Ishikawa (cell line): ENCODE measurements around the gene MAD1L1.

ENCODE experiments used
- CEBPB ChIP-seq: IDR thresholded peaks from 2 replicates; pipeline ENCODE4 v1.6.1; 2012
- CREB1 ChIP-seq: IDR thresholded peaks from 2 replicates; pipeline ENCODE4 v1.6.1; 2012; ENCODE audit warnings: low read depth
- EGR1 ChIP-seq: IDR thresholded peaks from 2 replicates; pipeline ENCODE4 v1.6.1; 2012
- EP300 ChIP-seq: IDR thresholded peaks from 2 replicates; pipeline ENCODE4 v1.6.1; 2012; ENCODE audit warnings: borderline replicate concordance
- FOXM1 ChIP-seq: IDR thresholded peaks from 2 replicates; pipeline ENCODE4 v1.6.1; 2012; ENCODE audit warnings: low read depth, borderline replicate concordance
- NFIC ChIP-seq: IDR thresholded peaks from 2 replicates; pipeline ENCODE4 v1.6.1; 2012
- RAD21 ChIP-seq: IDR thresholded peaks from 2 replicates; pipeline ENCODE4 v1.6.1; 2012; ENCODE audit warnings: low read depth
- TAF1 ChIP-seq: IDR thresholded peaks from 2 replicates; pipeline ENCODE4 v1.6.1; 2012; ENCODE audit warnings: low read depth, mild to moderate bottlenecking
- TEAD4 ChIP-seq: IDR thresholded peaks from 2 replicates; pipeline ENCODE4 v1.6.1; 2012
- YY1 ChIP-seq: IDR thresholded peaks from 2 replicates; pipeline ENCODE4 v1.6.1; 2012; ENCODE audit warnings: low read depth
- ZBTB7A ChIP-seq: IDR thresholded peaks from 2 replicates; pipeline ENCODE4 v1.6.1; 2012; ENCODE audit warnings: low read depth
- TF ChIP-seq, protein P1 (sequence below): IDR thresholded peaks from 2 replicates; pipeline ENCODE4 v1.6.1; 2012; ENCODE audit warnings: low read depth, mild to moderate bottlenecking
- TF ChIP-seq, protein P2 (sequence below): IDR thresholded peaks from 2 replicates; pipeline ENCODE4 v1.6.1; 2012
- TF ChIP-seq, protein P3 (sequence below): IDR thresholded peaks from 2 replicates; pipeline ENCODE4 v1.6.1; 2012

DNA sequence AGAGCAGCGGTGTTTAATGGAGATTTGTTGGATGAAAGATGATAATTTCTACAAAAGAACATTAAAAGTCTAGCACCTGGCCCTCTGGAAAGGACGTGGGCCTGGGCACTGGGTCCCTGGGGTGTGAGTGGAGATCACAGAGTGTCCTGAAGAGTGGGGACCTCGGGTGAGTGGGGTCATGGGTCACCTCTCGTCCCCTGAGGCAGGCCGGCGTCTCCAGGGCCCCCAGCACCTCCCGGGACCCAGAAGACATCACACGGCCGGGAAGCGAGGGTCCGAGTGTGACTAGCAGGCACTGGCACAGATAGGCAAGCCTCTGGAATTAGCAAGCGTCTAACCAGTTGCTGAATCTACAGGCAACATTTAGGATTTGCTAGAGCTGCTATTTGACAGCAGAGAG, 257.2 kb downstream of the MAD1L1 start:
- TF ChIP-seq EGR1 (no peak), EP300 (no peak), TEAD4 (no peak), CEBPB (no peak), CREB1 (no peak), RAD21 (no peak), ZBTB7A (no peak), NFIC (no peak), FOXM1 (no peak), YY1 (no peak), TAF1 (no peak)
- TF ChIP-seq, protein P1, sequence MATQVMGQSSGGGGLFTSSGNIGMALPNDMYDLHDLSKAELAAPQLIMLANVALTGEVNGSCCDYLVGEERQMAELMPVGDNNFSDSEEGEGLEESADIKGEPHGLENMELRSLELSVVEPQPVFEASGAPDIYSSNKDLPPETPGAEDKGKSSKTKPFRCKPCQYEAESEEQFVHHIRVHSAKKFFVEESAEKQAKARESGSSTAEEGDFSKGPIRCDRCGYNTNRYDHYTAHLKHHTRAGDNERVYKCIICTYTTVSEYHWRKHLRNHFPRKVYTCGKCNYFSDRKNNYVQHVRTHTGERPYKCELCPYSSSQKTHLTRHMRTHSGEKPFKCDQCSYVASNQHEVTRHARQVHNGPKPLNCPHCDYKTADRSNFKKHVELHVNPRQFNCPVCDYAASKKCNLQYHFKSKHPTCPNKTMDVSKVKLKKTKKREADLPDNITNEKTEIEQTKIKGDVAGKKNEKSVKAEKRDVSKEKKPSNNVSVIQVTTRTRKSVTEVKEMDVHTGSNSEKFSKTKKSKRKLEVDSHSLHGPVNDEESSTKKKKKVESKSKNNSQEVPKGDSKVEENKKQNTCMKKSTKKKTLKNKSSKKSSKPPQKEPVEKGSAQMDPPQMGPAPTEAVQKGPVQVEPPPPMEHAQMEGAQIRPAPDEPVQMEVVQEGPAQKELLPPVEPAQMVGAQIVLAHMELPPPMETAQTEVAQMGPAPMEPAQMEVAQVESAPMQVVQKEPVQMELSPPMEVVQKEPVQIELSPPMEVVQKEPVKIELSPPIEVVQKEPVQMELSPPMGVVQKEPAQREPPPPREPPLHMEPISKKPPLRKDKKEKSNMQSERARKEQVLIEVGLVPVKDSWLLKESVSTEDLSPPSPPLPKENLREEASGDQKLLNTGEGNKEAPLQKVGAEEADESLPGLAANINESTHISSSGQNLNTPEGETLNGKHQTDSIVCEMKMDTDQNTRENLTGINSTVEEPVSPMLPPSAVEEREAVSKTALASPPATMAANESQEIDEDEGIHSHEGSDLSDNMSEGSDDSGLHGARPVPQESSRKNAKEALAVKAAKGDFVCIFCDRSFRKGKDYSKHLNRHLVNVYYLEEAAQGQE: no peak
- TF ChIP-seq, protein P2, sequence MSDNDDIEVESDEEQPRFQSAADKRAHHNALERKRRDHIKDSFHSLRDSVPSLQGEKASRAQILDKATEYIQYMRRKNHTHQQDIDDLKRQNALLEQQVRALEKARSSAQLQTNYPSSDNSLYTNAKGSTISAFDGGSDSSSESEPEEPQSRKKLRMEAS: no peak
- TF ChIP-seq, protein P3, sequence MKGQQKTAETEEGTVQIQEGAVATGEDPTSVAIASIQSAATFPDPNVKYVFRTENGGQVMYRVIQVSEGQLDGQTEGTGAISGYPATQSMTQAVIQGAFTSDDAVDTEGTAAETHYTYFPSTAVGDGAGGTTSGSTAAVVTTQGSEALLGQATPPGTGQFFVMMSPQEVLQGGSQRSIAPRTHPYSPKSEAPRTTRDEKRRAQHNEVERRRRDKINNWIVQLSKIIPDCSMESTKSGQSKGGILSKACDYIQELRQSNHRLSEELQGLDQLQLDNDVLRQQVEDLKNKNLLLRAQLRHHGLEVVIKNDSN: no peak
